Hypothalamus (tissue), 51 donors: ENCODE results near the gene TMEM164.

Experiments
- DNase-seq, 51 donors: peaks; one replicate each; lab custom pipeline; 2025; lab: John Stamatoyannopoulos, UW

TMEM164 gene

DNA sequence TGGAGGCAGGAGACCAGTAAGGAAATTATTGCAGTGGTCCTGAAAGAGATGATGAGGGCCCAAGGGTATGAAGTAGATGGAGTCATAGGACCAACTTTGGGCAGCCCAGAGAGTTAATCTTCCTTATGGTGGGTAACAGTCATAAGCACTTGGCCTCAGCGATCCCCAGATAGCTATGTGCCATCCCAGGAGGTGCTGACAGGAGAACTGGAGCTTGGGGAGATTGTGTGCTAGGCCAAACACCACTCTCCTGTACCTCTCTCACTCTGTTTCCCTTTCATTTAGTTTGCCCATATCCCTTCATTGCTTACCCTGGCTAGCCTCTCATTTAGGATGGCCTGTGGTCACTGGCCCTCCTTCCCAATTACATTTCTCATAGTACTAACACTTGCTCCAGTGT, 60.0 kb downstream of the TMEM164 start:
- DNase-seq = no peak

GRCh38 chrX:110066488-110067225, 63.7 kb downstream of the TMEM164 start:
- no peak for DNase-seq

GRCh38 chrX:110070970-110071369, 68.1 kb downstream of the TMEM164 start:
- DNase-seq = no peak

DNA sequence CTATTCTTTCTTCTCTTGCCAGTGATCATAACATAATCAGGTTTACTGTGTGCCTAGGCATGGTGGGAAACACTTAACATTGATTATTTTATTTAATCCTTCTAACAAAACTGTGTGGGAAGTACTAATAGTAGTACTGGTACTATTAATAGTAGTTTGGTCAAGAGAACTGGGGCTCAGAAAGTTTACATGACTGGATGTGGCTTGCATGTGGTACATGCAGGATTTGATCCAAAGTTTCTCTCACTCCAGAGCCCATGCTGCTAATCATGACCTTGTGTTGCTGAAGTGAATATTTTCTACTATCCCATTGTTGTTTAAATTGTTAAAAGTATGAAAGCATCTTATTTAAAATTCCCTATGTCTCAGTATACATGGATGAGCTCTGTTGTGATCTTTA, 78.4 kb downstream of the TMEM164 start:
- no peak for DNase-seq

- peak in 1 of 51 donors; percentile 0 for DNase-seq
Measured at GRCh38 chrX:110081740-110082139, 78.8 kb downstream of the TMEM164 start.

GRCh38 chrX:110082161-110082560, 79.2 kb downstream of the TMEM164 start:
- no peak for DNase-seq

DNA sequence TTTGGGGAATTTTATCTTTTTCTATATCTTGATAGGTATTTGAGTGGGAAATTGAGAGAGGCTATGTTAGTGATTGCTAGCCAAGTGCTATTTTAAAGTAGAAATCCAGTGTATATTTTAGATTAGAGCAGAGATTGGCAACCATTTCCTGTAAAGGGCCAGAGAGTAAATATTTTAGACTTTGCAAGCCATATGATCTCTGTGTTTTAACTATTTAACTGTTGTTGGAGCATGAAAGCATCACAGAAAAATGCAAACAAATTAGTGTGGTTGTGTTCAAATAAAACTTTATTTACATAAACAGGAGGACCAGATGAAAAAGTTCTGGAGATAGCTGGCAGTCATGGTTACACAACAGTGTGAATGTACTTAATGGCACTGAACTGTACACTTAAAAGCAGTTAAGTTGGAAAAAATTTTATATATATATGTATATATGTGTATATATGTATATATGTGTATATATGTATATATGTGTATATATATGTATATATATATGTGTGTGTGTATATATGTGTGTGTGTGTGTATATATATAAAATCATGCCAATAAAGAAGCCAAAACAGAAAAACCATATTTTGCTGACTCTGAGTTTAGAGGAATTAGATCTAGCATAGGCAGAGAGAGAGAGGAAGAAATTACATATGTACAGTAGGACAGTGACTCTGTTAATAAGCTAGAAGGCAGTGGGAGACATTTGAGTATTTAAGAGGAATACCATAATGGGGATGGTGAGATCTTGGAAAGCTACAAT, 83.4 kb downstream of the TMEM164 start:
- no peak for DNase-seq

- no peak for DNase-seq
Measured at GRCh38 chrX:110086916-110087484, 84.1 kb downstream of the TMEM164 start.

DNA sequence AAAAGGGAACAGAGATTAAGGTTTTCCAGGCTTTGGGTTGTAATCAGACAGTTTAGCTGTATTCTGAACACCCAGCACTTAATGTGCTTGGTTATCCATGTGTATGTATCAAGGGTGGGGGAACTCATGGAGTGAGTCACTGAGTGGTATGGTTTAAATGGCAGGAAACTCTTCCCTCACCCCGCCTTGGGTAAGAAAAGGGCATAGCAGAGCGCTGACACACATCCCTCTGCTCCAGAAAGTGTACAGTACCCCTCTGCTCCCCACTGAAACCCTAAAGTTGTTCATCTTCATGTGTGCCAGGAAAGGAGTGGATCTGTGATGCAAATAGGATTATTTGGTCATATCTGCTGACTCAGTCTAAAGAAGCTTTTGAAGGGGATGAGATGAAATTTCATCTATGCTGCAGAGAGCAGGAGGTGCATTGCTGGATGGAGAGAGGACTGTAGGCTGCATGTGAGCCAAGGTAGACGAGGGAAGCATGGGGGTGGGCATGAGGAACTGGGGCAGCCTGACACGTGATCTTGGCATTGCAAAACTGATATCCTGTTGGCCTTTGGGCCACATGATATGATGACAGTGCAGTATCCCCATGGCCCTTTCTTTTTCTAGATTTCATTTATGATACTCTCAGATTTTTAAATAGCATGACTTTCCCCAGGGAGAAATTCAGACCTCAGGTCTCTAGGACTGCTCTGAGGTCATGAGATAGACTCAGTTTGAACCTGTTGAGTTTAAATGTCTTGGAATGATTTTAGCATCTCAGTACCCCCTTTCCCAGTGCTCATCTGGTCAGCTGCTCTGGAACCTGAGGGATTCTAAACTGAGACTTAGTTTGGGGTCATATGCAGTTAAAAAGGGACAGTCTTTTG, 84.8 kb downstream of the TMEM164 start:
- no peak for DNase-seq

DNA sequence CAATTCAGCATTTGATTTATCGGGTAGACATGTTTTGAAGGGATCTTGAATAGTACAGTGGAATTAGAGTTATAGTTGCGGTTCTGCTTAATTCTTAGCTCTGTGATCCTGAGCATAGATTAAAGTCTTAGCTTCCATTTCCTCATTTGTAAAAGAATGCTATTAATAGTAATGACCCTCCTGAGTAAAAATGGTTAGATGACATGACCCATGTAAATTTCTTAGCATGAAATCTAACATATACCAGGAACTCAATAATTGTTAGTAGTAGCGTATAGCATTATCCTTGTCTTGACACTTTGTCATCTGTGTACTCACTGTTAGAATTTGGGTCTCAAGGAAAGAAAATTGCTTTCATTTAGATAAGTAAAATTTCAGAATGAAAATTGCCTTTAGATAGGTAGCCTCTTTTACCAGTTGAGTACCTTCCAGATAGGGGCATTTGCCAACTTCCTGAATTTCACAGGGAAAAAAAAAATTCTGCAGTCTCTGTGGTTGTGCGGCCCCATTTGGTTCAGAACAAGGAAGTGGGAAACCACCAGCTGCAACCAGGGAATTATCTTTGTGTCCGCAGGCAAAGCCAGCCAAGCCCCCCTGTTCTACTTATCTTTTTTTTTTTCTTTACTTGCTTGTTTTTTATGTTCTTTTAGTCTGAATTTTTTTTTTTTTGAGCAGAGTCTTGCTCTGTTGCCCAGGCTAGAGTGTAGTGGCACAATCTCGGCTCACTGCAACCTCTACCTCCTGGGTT, 86.9 kb downstream of the TMEM164 start:
- peak in 2 of 51 donors; percentile 0 to 2 for DNase-seq

DNA sequence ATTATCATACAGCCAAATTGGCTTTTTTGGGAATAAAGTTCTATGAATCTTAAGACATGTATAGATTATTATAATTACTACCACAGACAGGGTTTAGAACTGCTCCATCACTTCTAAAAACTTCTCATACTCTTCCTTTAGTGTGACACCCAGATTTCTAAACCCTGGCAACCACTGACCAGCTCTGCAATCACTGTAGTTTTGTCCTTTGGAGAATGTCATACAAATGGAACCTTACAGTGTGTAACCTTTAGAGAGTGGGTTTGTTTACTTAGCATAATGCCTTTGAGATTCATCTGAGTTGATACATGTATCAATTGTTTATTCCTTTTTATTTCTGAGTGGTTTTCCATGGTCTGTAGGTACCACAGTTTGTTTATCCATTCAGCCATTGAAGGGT, 95.0 kb downstream of the TMEM164 start:
- no peak for DNase-seq

GRCh38 chrX:110103344-110103743, 100.4 kb downstream of the TMEM164 start:
- DNase-seq = no peak

GRCh38 chrX:110104078-110104477, 101.2 kb downstream of the TMEM164 start:
- no peak for DNase-seq

GRCh38 chrX:110108381-110108821, 105.5 kb downstream of the TMEM164 start:
- peak in 3 of 51 donors; percentile 0 to 2 (median 0) for DNase-seq

GRCh38 chrX:110114260-110114776, 111.4 kb downstream of the TMEM164 start:
- DNase-seq = no peak

- DNase-seq = no peak
Measured at GRCh38 chrX:110116066-110116980, 113.4 kb downstream of the TMEM164 start.

GRCh38 chrX:110118530-110118929, 115.6 kb downstream of the TMEM164 start:
- no peak for DNase-seq

DNA sequence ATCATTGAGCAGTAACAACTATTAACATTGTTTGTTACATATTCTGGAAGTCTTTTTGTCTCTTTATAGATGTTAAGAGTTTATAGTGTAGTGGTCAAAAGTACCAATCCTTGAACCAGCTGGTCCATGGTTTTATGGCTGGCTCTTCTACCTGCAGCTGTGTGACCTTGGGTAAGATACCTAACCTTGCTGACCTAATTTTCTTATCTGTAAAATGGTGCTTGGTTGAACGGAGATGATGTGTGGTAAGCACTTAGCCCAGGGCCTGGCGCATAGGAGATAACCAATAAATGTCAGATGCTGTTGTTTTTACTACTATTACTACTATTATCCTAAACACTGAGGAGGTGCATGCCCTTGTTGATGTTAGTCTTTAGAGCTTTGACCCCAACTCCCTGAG, 116.6 kb downstream of the TMEM164 start:
- no peak for DNase-seq

GRCh38 chrX:110120025-110120424, 117.1 kb downstream of the TMEM164 start:
- DNase-seq = no peak
